Testis (tissue), 2 donors: ENCODE results near the gene CFAP157.

Experiments used
- POLR2A ChIP-seq: fragments of 450-650 bp; IDR thresholded peaks from one replicate; pipeline ENCODE4 v1.6.1; 2017; ENCODE audit warnings: antibody characterized with exemption, mild to moderate bottlenecking, moderate library complexity
- TF ChIP-seq, protein P1 (sequence below), 3 experiments: fragments of 450-650 bp in 2 of 3; fragments of 200-600 bp in 1 of 3; sonication (generic) in 1 of 3; IDR thresholded peaks; one replicate each; pipeline ENCODE4 v1.5.1; 2016 to 2019; ENCODE audit warnings: antibody characterized with exemption in 3 of 3, mild to moderate bottlenecking in 2 of 3, moderate library complexity in 1 of 3

GRCh38 chr9:127738666-127739065 is 31.9 kb downstream of the CFAP157 start:
- TF ChIP-seq, protein P1, sequence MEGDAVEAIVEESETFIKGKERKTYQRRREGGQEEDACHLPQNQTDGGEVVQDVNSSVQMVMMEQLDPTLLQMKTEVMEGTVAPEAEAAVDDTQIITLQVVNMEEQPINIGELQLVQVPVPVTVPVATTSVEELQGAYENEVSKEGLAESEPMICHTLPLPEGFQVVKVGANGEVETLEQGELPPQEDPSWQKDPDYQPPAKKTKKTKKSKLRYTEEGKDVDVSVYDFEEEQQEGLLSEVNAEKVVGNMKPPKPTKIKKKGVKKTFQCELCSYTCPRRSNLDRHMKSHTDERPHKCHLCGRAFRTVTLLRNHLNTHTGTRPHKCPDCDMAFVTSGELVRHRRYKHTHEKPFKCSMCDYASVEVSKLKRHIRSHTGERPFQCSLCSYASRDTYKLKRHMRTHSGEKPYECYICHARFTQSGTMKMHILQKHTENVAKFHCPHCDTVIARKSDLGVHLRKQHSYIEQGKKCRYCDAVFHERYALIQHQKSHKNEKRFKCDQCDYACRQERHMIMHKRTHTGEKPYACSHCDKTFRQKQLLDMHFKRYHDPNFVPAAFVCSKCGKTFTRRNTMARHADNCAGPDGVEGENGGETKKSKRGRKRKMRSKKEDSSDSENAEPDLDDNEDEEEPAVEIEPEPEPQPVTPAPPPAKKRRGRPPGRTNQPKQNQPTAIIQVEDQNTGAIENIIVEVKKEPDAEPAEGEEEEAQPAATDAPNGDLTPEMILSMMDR (IDR thresholded peaks at IDR 0.05) = no peak
- no peak for TF ChIP-seq POLR2A
